ENCODE measurements around the gene DHRS4. TPM values are rescaled to one million over a fixed set of nuclear protein-coding genes. Genes with fewer than 3 reads are reported as not detected.

Gene DHRS4
- total RNA-seq, 1 experiment from 2014 or later: 12.7 TPM

- H3K4me3 Mint-ChIP-seq: no peak overlapping the region
- H2BK120ac ChIP-seq (ENCODE audit: low read depth, low read length, poor library complexity, severe bottlenecking): no peak overlapping the region
- no peak for DNase-seq
- H3K9me3 ChIP-seq (ENCODE audit: control insufficient read depth, low read depth, low read length): no peaks in the 10 kb centered on the region
- H3K23me2 ChIP-seq (ENCODE audit: insufficient read length, low read depth, low read length, poor library complexity, severe bottlenecking): no peaks in the 10 kb centered on the region
- no peaks in the 10 kb centered on the region for H3K79me1 ChIP-seq (ENCODE audit: insufficient read depth, low read depth, low read length, poor library complexity, severe bottlenecking)
- H3K18ac ChIP-seq (ENCODE audit: insufficient read length, low read depth, low read length): no peak overlapping the region
- no peak overlapping the region for H2AK5ac ChIP-seq (ENCODE audit: insufficient read length, low read length)
- no peak overlapping the region for H2BK5ac ChIP-seq (ENCODE audit: insufficient read length, low read length)
- H3K14ac ChIP-seq (ENCODE audit: insufficient read depth, low read length): no peak overlapping the region
- H3K27me3 ChIP-seq (ENCODE audit: insufficient read depth, low read length): no peaks in the 10 kb centered on the region
- no peak for TF ChIP-seq CTCF (conservative IDR thresholded peaks at IDR 0.05)
- no peak overlapping the region for H2BK20ac ChIP-seq (ENCODE audit: low read depth, low read length, poor library complexity, severe bottlenecking)
- WGBS (ENCODE audit: extremely low coverage, insufficient read length, low lambda C conversion rate): no CpG with 5 or more reads among the region's 7 CpGs
- no peak overlapping the region for H4K91ac ChIP-seq (ENCODE audit: insufficient read length, low read depth, low read length)
- H3K79me2 ChIP-seq (ENCODE audit: insufficient read depth, low read length): peaks cover 1% of the 10 kb centered on the region; the same call in 1 of the 2 replicates
- no peak overlapping the region for H3K27ac Mint-ChIP-seq
- no peaks in the 10 kb centered on the region for H4K20me1 ChIP-seq (ENCODE audit: control insufficient read depth, insufficient read depth, insufficient read length)
- H2AFZ ChIP-seq (ENCODE audit: low read length): no peak overlapping the region
- no peak overlapping the region for H3K23ac ChIP-seq (ENCODE audit: insufficient read length, low read depth, low read length)
- no peak overlapping the region for H3K9ac ChIP-seq (ENCODE audit: extremely low read depth, insufficient read length, low read length)
- no peaks in the 10 kb centered on the region for H3K4me1 ChIP-seq (ENCODE audit: insufficient read depth, low read length)
- no peak overlapping the region for H2BK15ac ChIP-seq (ENCODE audit: low read depth, low read length)
- no peak overlapping the region for H3K27ac ChIP-seq (ENCODE audit: insufficient read length, low read depth, low read length)
- peaks cover 5 to 7% of the 10 kb centered on the region in 2 experiments; a peak in 4 of 5 replicates for H3K9me3 Mint-ChIP-seq
- H3K27me3 Mint-ChIP-seq (ENCODE audit: low read depth): peaks cover 7% of the 10 kb centered on the region
- H4K8ac ChIP-seq (replicated peaks; ENCODE audit: insufficient read length, low read depth, low read length): no peak overlapping the region
- peaks cover 2 to 4% of the 10 kb centered on the region in 2 experiments; a peak in 2 of 4 replicates for H3K4me1 Mint-ChIP-seq
- peaks cover 0 to 1% (median 0%) of the 10 kb centered on the region in 3 experiments; a peak in 1 of 7 replicates for H3K36me3 Mint-ChIP-seq (ENCODE audit: insufficient read depth in 1 of 3, low read depth in 3 of 3)
- H3K56ac ChIP-seq (ENCODE audit: insufficient read length, low read depth, low read length): no peak overlapping the region
- H3K4ac ChIP-seq (ENCODE audit: low read depth, low read length): no peak overlapping the region
- H4K5ac ChIP-seq (ENCODE audit: insufficient read length, low read depth, low read length): no peak overlapping the region
- H2BK12ac ChIP-seq (ENCODE audit: insufficient read length, low read depth, low read length): no peak overlapping the region
- no peak overlapping the region for H3K4me2 ChIP-seq (ENCODE audit: insufficient read depth, insufficient read length, low read length)
- no peak overlapping the region for H3T11ph ChIP-seq (ENCODE audit: low read length)
These were observed 28.0 kb upstream of the DHRS4 start for GRCh38 chr14:23925523-23926075.

All from H9 (cell line).